Cardiac muscle cell (in vitro differentiated cells and primary cell): ENCODE measurements around the gene KYAT1. TPM values are rescaled to one million over a fixed set of nuclear protein-coding genes. Genes with fewer than 3 reads are reported as not detected.

Experiments used
- DNase-seq, 2 donors: peaks; one replicate each; pipeline versions ENCODE4 v3.0.0 to v3.0.0-alpha.2; 2010 to 2017; ENCODE audit warnings: low read depth in 1 of 2, low spot score in 1 of 2
- H3K27ac ChIP-seq: fragments of 200-600 bp; sonication (generic); 2 replicates; pipeline ENCODE4 v1.5.1; 2016
- H3K27me3 ChIP-seq: fragments of 200-600 bp; sonication (generic); 2 replicates; pipeline ENCODE4 v1.6.0; 2016; ENCODE audit warnings: control low read depth
- H3K36me3 ChIP-seq: fragments of 200-600 bp; sonication (generic); 2 replicates; pipeline ENCODE4 v1.5.1; 2016; ENCODE audit warnings: control low read depth
- H3K4me1 ChIP-seq: fragments of 200-600 bp; sonication (generic); 2 replicates; pipeline ENCODE4 v1.8.1; 2017; ENCODE audit warnings: low read depth, mild to moderate bottlenecking, mixed run types
- H3K4me3 ChIP-seq: fragments of 200-600 bp; sonication (generic); 2 replicates; pipeline ENCODE4 v1.5.1; 2016; ENCODE audit warnings: mild to moderate bottlenecking
- H3K9me3 ChIP-seq: fragments of 200-600 bp; sonication (generic); 2 replicates; pipeline ENCODE4 v1.5.1; 2017; ENCODE audit warnings: low read depth, mild to moderate bottlenecking, control low read depth
- CTCF ChIP-seq: IDR thresholded peaks from 2 replicates; pipeline ENCODE4 v1.5.1; 2012; ENCODE audit warnings: low read depth, mild to moderate bottlenecking, low read length
- polyA plus RNA-seq: library from polyadenylated mRNA; unstranded; fragments of >200 nt; fragmentation: Nextera tagmentation; extraction: Ambion mirVana; gene quantifications from 2 replicates; pipeline ENCODE4 v1.2.1, GENCODE V29; 2016
- total RNA-seq: library from RNA; depleted of rRNA; stranded (reverse); fragments of >200 nt; gene quantifications from 2 replicates; pipeline ENCODE4 v1.2.3, GENCODE V29; 2016

KYAT1 gene
- total RNA-seq (23.3 and 25.0 TPM in 2 replicates), polyA plus RNA-seq (21.8 and 36.9 TPM in 2 replicates)

DNA sequence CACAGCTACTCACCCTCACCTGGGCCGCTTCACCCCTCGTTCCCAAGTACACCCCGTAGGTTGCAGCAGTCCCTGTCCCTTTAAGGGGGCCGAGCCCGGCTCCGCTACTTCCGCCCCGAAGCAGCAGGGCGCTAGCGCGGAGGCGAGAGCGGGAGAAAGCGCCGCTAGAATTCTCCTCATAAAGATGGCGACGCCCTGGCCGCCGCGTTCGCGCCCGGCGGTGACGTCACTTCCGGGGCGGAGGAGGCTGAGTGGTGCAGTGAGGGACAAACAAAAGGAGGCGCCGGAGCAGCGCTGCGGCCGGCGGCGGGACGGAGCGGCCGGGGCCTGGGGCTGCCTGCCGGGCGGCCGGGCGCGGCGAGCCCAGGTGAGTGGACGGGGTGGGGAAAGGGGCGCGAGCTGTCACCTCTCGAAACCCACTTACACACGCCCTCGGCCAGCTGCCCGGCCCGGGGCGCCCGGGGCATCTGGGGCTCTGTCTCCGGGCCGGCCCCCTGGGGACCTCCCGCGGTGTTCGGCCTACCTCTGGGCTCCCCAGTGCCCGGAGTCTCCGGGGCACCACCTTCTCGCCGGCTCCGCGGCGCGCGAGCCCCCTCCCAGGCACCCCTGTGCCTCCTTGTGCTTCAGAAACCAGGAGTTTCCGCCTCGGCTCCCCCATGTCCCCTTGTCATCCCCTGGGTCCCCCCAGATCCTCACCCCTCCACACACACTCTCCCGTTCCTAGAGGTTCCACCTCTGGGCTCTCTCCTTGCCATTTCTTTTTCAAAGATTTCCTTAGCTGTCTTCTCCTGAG lies at the start of gene KYAT1, which contains the start of gene LRRC8A:
KYAT1 (minus strand) TSS at position 67 of the 793 bp plus-strand sequence. CDS start 36,545 bp downstream, outside the sequence.
LRRC8A (plus strand) TSS at position 250 of the 793 bp plus-strand sequence. CDS start 25,032 bp downstream, outside the sequence.
- peak within 1 kb of the TSS; percentile 82 for H3K4me3 ChIP-seq
- DNase-seq: peak; percentile 97
- peaks cover 9% of the 10 kb centered on the region for H3K4me1 ChIP-seq
- H3K27me3 ChIP-seq: no peaks in the 10 kb centered on the region
- peak; percentile 8 for TF ChIP-seq CTCF
- H3K9me3 ChIP-seq: no peaks in the 10 kb centered on the region
- H3K36me3 ChIP-seq: peaks cover 3% of the 10 kb centered on the region
- peak within 1 kb of the TSS; percentile 92 for H3K27ac ChIP-seq

DNA sequence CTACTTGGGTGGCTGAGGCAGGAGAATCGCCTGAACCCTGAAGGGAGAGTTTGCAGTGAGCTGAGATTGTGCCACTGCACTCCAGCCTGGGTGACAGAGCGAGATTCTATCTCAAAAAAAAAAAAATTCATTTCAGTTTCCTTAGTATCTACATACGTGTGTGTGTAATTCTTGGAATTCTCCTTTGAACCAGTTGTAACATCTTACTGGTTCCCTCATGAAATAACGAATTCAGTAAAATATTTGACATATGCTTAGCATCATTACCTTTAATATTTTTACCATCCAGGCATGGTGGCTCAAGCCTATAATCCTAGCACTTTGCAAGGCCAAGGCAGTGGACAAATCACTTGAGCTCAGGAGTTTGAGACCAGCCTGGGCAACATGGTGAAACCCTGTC lies 47.8 kb upstream of the KYAT1 start:
- H3K9me3 ChIP-seq: no peaks in the 10 kb centered on the region
- no peaks in the 10 kb centered on the region for H3K36me3 ChIP-seq
- no peaks in the 10 kb centered on the region for H3K4me1 ChIP-seq
- H3K4me3 ChIP-seq: no peak overlapping the region
- DNase-seq: no peak
- no peak overlapping the region for H3K27ac ChIP-seq
- no peaks in the 10 kb centered on the region for H3K27me3 ChIP-seq
- TF ChIP-seq CTCF: no peak

- H3K27me3 ChIP-seq: no peaks in the 10 kb centered on the region
- H3K4me3 ChIP-seq: no peak overlapping the region
- no peak for DNase-seq
- no peak overlapping the region for H3K27ac ChIP-seq
- no peak for TF ChIP-seq CTCF
- H3K4me1 ChIP-seq: no peaks in the 10 kb centered on the region
- H3K9me3 ChIP-seq: no peaks in the 10 kb centered on the region
- no peaks in the 10 kb centered on the region for H3K36me3 ChIP-seq
These were observed 46.9 kb upstream of the KYAT1 start for GRCh38 chr9:128928624-128929023.

GRCh38 chr9:128927731-128928411 lies 46.1 kb upstream of the KYAT1 start:
- peak; percentile 61 to 69 for DNase-seq
- peak; percentile 86 for TF ChIP-seq CTCF
- no peak overlapping the region for H3K4me3 ChIP-seq
- H3K36me3 ChIP-seq: no peaks in the 10 kb centered on the region
- no peaks in the 10 kb centered on the region for H3K4me1 ChIP-seq
- no peaks in the 10 kb centered on the region for H3K27me3 ChIP-seq
- no peaks in the 10 kb centered on the region for H3K9me3 ChIP-seq
- no peak overlapping the region for H3K27ac ChIP-seq

- H3K27ac ChIP-seq: no peak overlapping the region
These were observed 41.7 kb upstream of the KYAT1 start for GRCh38 chr9:128923493-128923883.

More at GRCh38 chr9:128923493-128923883, 41.7 kb upstream of the KYAT1 start:
- no peak overlapping the region for H3K4me3 ChIP-seq
- no peaks in the 10 kb centered on the region for H3K4me1 ChIP-seq
- TF ChIP-seq CTCF: no peak
- H3K27me3 ChIP-seq: no peaks in the 10 kb centered on the region
- DNase-seq: no peak
- H3K9me3 ChIP-seq: no peaks in the 10 kb centered on the region
- H3K36me3 ChIP-seq: no peaks in the 10 kb centered on the region
